Astrocyte of the spinal cord (primary cell): ENCODE results near the gene ASL.
A peak's percentile ranks its signal among the peaks of the same experiment; 100 is the strongest.
"Not testable (repeated sequence)": the region's sequence is repeated elsewhere in the genome, so short reads cannot be mapped to it uniquely, and the experiment has no call there.

Experiments
- DNase-seq: peaks from one replicate; pipeline ENCODE4 v3.0.0; 2011; ENCODE audit warnings: low read depth, low spot score
- H3K4me3 ChIP-seq: 2 replicates; pipeline ENCODE4 v1.5.1; 2011; ENCODE audit warnings: low read depth, mild to moderate bottlenecking, low read length, moderate library complexity
- CTCF ChIP-seq: IDR thresholded peaks from 2 replicates; pipeline ENCODE4 v1.5.1; 2012; ENCODE audit warnings: low read depth, mild to moderate bottlenecking, low read length, inconsistent platforms
- in situ Hi-C: cut with HindIII; loops from 2 replicates; pipeline ENCODE4 v1.10.0; 2017; ENCODE audit warnings: low sequenced_read_pairs

Gene ASL

GRCh38 chr7:66125052-66125694 is 49.6 kb downstream of the ASL start:
- no peak for TF ChIP-seq CTCF
- DNase-seq, result no peak
- in situ Hi-C loops, result no loop called here
- no peak overlapping the region for H3K4me3 ChIP-seq

GRCh38 chr7:66125781-66126352 is 50.2 kb downstream of the ASL start:
- H3K4me3 ChIP-seq, in situ Hi-C loops: not testable (repeated sequence)

GRCh38 chr7:66127172-66127571 is 51.6 kb downstream of the ASL start:
- DNase-seq, H3K4me3 ChIP-seq, in situ Hi-C loops: not testable (repeated sequence)

More at GRCh38 chr7:66125781-66126352, 50.2 kb downstream of the ASL start:
- not testable (repeated sequence) for DNase-seq

- peak; percentile 16 for DNase-seq
- H3K4me3 ChIP-seq, result no peak overlapping the region
- TF ChIP-seq CTCF, result no peak
- in situ Hi-C loops, result no loop called here
Observed at GRCh38 chr7:66138994-66139752, 63.6 kb downstream of the ASL start.

GRCh38 chr7:66140924-66141323 is 65.3 kb downstream of the ASL start:
- in situ Hi-C loops, result no loop called here
- peak; percentile 86 for TF ChIP-seq CTCF
- DNase-seq, result peak; percentile 86
- no peak overlapping the region for H3K4me3 ChIP-seq

- DNase-seq, result no peak
- H3K4me3 ChIP-seq, result no peak overlapping the region
- in situ Hi-C loops, result no loop called here
- no peak for TF ChIP-seq CTCF
Observed at GRCh38 chr7:66142334-66142733, 66.7 kb downstream of the ASL start.

GRCh38 chr7:66142996-66143395 is 67.4 kb downstream of the ASL start:
- no peak for TF ChIP-seq CTCF
- DNase-seq, result no peak
- in situ Hi-C loops, result no loop called here
- no peak overlapping the region for H3K4me3 ChIP-seq
